IPS-15b (cell line): ENCODE data around the gene GPLD1.

Source experiments
- H3K27me3 ChIP-seq: one replicate; pipeline ENCODE4 v1.6.1; 2013; ENCODE audit warnings: low read length; ENCODE audit not compliant: control insufficient read depth, insufficient read depth
- H3K36me3 ChIP-seq: one replicate; pipeline ENCODE4 v1.6.1; 2013; ENCODE audit warnings: low read length; ENCODE audit not compliant: control insufficient read depth, insufficient read depth
- H3K4me1 ChIP-seq: one replicate; pipeline ENCODE4 v1.6.1; 2013; ENCODE audit warnings: mild to moderate bottlenecking, low read length; ENCODE audit not compliant: control insufficient read depth, insufficient read depth
- H3K4me3 ChIP-seq: one replicate; pipeline ENCODE4 v1.5.1; 2013; ENCODE audit warnings: low read depth, low read length
- H3K9ac ChIP-seq: one replicate; pipeline ENCODE4 v1.6.1; 2013; ENCODE audit warnings: low read depth, mild to moderate bottlenecking, low read length
- H3K9me3 ChIP-seq: one replicate; pipeline ENCODE4 v1.6.1; 2013; ENCODE audit warnings: mild to moderate bottlenecking, low read length; ENCODE audit not compliant: control insufficient read depth, insufficient read depth

The GPLD1 gene

GRCh38 chr6:24494821-24495795, 5.7 kb upstream of the GPLD1 start, which contains the start of gene ALDH5A1:
TSS of gene ALDH5A1 (plus strand) at chr6:24494969. CDS start at chr6:24494997, 28 bp downstream.
- Histone ChIP-seq H3K9ac (peak within 1 kb of the TSS; percentile 54), H3K4me3 (peak within 1 kb of the TSS; percentile 70), H3K9me3 (no peaks in the 10 kb centered on the region), H3K36me3 (no peaks in the 10 kb centered on the region), H3K4me1 (peaks cover 12% of the 10 kb centered on the region), H3K27me3 (peaks cover 25% of the 10 kb centered on the region)

GRCh38 chr6:24493945-24494820, 4.8 kb upstream of the GPLD1 start:
- H3K9ac ChIP-seq = no peak overlapping the region
- H3K27me3 ChIP-seq = peaks cover 25% of the 10 kb centered on the region
- H3K4me1 ChIP-seq = peaks cover 14% of the 10 kb centered on the region
- peak overlapping the region; percentile 70 for H3K4me3 ChIP-seq
- H3K36me3 ChIP-seq = no peaks in the 10 kb centered on the region
- no peaks in the 10 kb centered on the region for H3K9me3 ChIP-seq

GRCh38 chr6:24492475-24492874, 3.1 kb upstream of the GPLD1 start:
- H3K27me3 ChIP-seq = peaks cover 23% of the 10 kb centered on the region
- H3K9ac ChIP-seq = no peak overlapping the region
- H3K9me3 ChIP-seq = no peaks in the 10 kb centered on the region
- no peaks in the 10 kb centered on the region for H3K36me3 ChIP-seq
- H3K4me3 ChIP-seq = no peak overlapping the region
- H3K4me1 ChIP-seq = peaks cover 14% of the 10 kb centered on the region

GRCh38 chr6:24490948-24491347, 1.6 kb upstream of the GPLD1 start:
- peaks cover 10% of the 10 kb centered on the region for H3K4me1 ChIP-seq
- H3K4me3 ChIP-seq = no peak overlapping the region
- no peak overlapping the region for H3K9ac ChIP-seq
- H3K27me3 ChIP-seq = peaks cover 14% of the 10 kb centered on the region
- no peaks in the 10 kb centered on the region for H3K36me3 ChIP-seq
- no peaks in the 10 kb centered on the region for H3K9me3 ChIP-seq

- H3K36me3 ChIP-seq = no peaks in the 10 kb centered on the region
- peaks cover 13% of the 10 kb centered on the region for H3K27me3 ChIP-seq
- H3K9ac ChIP-seq = no peak overlapping the region
- H3K4me1 ChIP-seq = peaks cover 8% of the 10 kb centered on the region
- no peaks in the 10 kb centered on the region for H3K9me3 ChIP-seq
- H3K4me3 ChIP-seq = no peak overlapping the region
Observed at GRCh38 chr6:24489881-24490280, 503 bp upstream of the GPLD1 start.

GRCh38 chr6:24486065-24486464, 3.3 kb downstream of the GPLD1 start:
- H3K36me3 ChIP-seq = no peaks in the 10 kb centered on the region
- no peak overlapping the region for H3K9ac ChIP-seq
- no peaks in the 10 kb centered on the region for H3K27me3 ChIP-seq
- no peaks in the 10 kb centered on the region for H3K9me3 ChIP-seq
- H3K4me1 ChIP-seq = peaks cover 2% of the 10 kb centered on the region
- no peak overlapping the region for H3K4me3 ChIP-seq

- no peaks in the 10 kb centered on the region for H3K9me3 ChIP-seq
- no peaks in the 10 kb centered on the region for H3K36me3 ChIP-seq
- no peak overlapping the region for H3K4me3 ChIP-seq
- H3K9ac ChIP-seq = no peak overlapping the region
- H3K4me1 ChIP-seq = peaks cover 2% of the 10 kb centered on the region
- no peaks in the 10 kb centered on the region for H3K27me3 ChIP-seq
Observed at GRCh38 chr6:24484657-24485323, 4.6 kb downstream of the GPLD1 start.

GRCh38 chr6:24481449-24481848, 7.9 kb downstream of the GPLD1 start:
- Histone ChIP-seq H3K4me1 (no peaks in the 10 kb centered on the region), H3K4me3 (no peak overlapping the region), H3K9me3 (peaks cover 4% of the 10 kb centered on the region), H3K27me3 (no peaks in the 10 kb centered on the region), H3K36me3 (no peaks in the 10 kb centered on the region), H3K9ac (no peak overlapping the region)

GRCh38 chr6:24480705-24481104, 8.7 kb downstream of the GPLD1 start:
- Histone ChIP-seq H3K4me1 (no peaks in the 10 kb centered on the region), H3K36me3 (no peaks in the 10 kb centered on the region), H3K9me3 (peaks cover 4% of the 10 kb centered on the region), H3K4me3 (no peak overlapping the region), H3K9ac (no peak overlapping the region), H3K27me3 (no peaks in the 10 kb centered on the region)

GRCh38 chr6:24478903-24479302, 10.5 kb downstream of the GPLD1 start:
- H3K9me3 ChIP-seq = peaks cover 4% of the 10 kb centered on the region
- H3K9ac ChIP-seq = no peak overlapping the region
- H3K4me3 ChIP-seq = no peak overlapping the region
- H3K4me1 ChIP-seq = no peaks in the 10 kb centered on the region
- no peaks in the 10 kb centered on the region for H3K27me3 ChIP-seq
- H3K36me3 ChIP-seq = no peaks in the 10 kb centered on the region

GRCh38 chr6:24477070-24477469, 12.3 kb downstream of the GPLD1 start:
- no peak overlapping the region for H3K4me3 ChIP-seq
- H3K36me3 ChIP-seq = no peaks in the 10 kb centered on the region
- no peaks in the 10 kb centered on the region for H3K27me3 ChIP-seq

More at GRCh38 chr6:24477070-24477469, 12.3 kb downstream of the GPLD1 start:
- Histone ChIP-seq H3K4me1 (no peaks in the 10 kb centered on the region), H3K9me3 (peaks cover 4% of the 10 kb centered on the region), H3K9ac (no peak overlapping the region)
